Naive thymus-derived CD4-positive, alpha-beta T cell (primary cell): Measurements from ENCODE around the gene USP25. TPM values are rescaled to one million over a fixed set of nuclear protein-coding genes. Genes with fewer than 3 reads are reported as not detected.

Experiments
- ATAC-seq: fragments of 150-1000 bp; cut with Tn5 transposase; 2 replicates; pipeline ENCODE4 v1.10.0; 2021; ENCODE audit warnings: mild to moderate bottlenecking, moderate library complexity
- CTCF ChIA-PET: fragments of 350-600 bp; sonication (Branson Sonifier 250); formaldehyde crosslinking; loops from one replicate; lab custom pipeline; 2021; ENCODE audit warnings: antibody characterized with exemption; lab: Charles Lee
- POLR2A ChIA-PET: fragments of 350-600 bp; sonication (Branson Sonifier 250); formaldehyde crosslinking; loops from one replicate; lab custom pipeline; 2021; ENCODE audit warnings: antibody characterized with exemption, inconsistent platforms; lab: Charles Lee
- DNase-seq, 9 donors: peaks; one replicate each; pipeline versions ENCODE4 v3.0.0 to v3.0.0-alpha.2; 2020 to 2022; ENCODE audit warnings: mixed read lengths in 1 of 9
- H3K27ac ChIP-seq: one replicate; pipeline ENCODE4 v1.7.0; 2013; ENCODE audit warnings: mild to moderate bottlenecking, low read depth, low read length, moderate library complexity
- H3K27me3 ChIP-seq, 2 donors: one replicate each; pipeline ENCODE4 v1.7.0; 2013; ENCODE audit warnings: low read length in 2 of 2, mild to moderate bottlenecking in 2 of 2, moderate library complexity in 2 of 2; ENCODE audit not compliant: control insufficient read depth in 2 of 2, insufficient read depth in 2 of 2
- H3K36me3 ChIP-seq, 3 experiments: 1 replicate in 2 of 3; 2 replicates in 1 of 3; pipeline ENCODE4 v1.7.0; 2013; ENCODE audit warnings: low read length in 3 of 3, mild to moderate bottlenecking in 3 of 3, moderate library complexity in 1 of 3; ENCODE audit not compliant: insufficient read depth in 3 of 3, control insufficient read depth in 2 of 3
- H3K4me1 ChIP-seq, 2 donors: one replicate each; pipeline ENCODE4 v1.7.0; 2013; ENCODE audit warnings: low read length in 2 of 2, mild to moderate bottlenecking in 2 of 2, moderate library complexity in 1 of 2; ENCODE audit not compliant: control insufficient read depth in 2 of 2, insufficient read depth in 2 of 2
- H3K4me3 ChIP-seq: 2 replicates; pipeline ENCODE4 v1.7.0; 2013; ENCODE audit warnings: mild to moderate bottlenecking, low read length
- H3K9me3 ChIP-seq, 3 experiments: 1 replicate in 2 of 3; 2 replicates in 1 of 3; pipeline ENCODE4 v1.7.0; 2013; ENCODE audit warnings: low read length in 3 of 3; ENCODE audit not compliant: control insufficient read depth in 2 of 3
- H3K27ac Mint-ChIP-seq, 9 donors: one replicate each; pipeline ENCODE4 v1.8.0; 2020 to 2022; ENCODE audit warnings: mixed read lengths in 9 of 9, mild to moderate bottlenecking in 8 of 9, moderate library complexity in 5 of 9, inconsistent platforms in 2 of 9
- H3K27me3 Mint-ChIP-seq, 5 donors: one replicate each; pipeline ENCODE4 v1.8.0; 2021 to 2022; ENCODE audit warnings: mixed read lengths in 5 of 5, mild to moderate bottlenecking in 1 of 5
- H3K36me3 Mint-ChIP-seq, 5 donors: one replicate each; pipeline ENCODE4 v1.8.0; 2020 to 2022; ENCODE audit warnings: mixed read lengths in 5 of 5, mild to moderate bottlenecking in 3 of 5, inconsistent platforms in 1 of 5
- H3K4me1 Mint-ChIP-seq, 7 donors: one replicate each; pipeline ENCODE4 v1.8.0; 2020 to 2022; ENCODE audit warnings: mixed read lengths in 7 of 7, mild to moderate bottlenecking in 3 of 7, inconsistent platforms in 1 of 7
- H3K4me3 Mint-ChIP-seq, 10 donors: one replicate each; pipeline ENCODE4 v1.8.0; 2020 to 2022; ENCODE audit warnings: mild to moderate bottlenecking in 10 of 10, mixed read lengths in 10 of 10, moderate library complexity in 6 of 10, inconsistent platforms in 2 of 10
- H3K9me3 Mint-ChIP-seq, 11 donors: one replicate each; pipeline ENCODE4 v1.8.0; 2020 to 2022; ENCODE audit warnings: mixed read lengths in 11 of 11, mild to moderate bottlenecking in 4 of 11, inconsistent platforms in 1 of 11, moderate library complexity in 1 of 11
- intact Hi-C, 2 donors: fragments of 100-400 bp; cut with micrococcal nuclease; formaldehyde crosslinking; loops; one replicate each; pipeline ENCODE4 v1.15.1; 2023
- polyA plus RNA-seq, 2 donors: library from polyadenylated mRNA; unstranded; fragments of 300-500 nt; fragmentation: Illumina TruSeq; gene quantifications; one replicate each; pipeline ENCODE4 v1.2.3, GENCODE V29; 2021
- total RNA-seq, 6 experiments: library from RNA in 5 of 6; stranded (reverse) in 5 of 6; gene quantifications; 1 replicate in 5 of 6; 2 replicates in 1 of 6; pipeline ENCODE4 v1.2.3 and lab custom pipeline; 2021 to 2026

Gene USP25, protein sequence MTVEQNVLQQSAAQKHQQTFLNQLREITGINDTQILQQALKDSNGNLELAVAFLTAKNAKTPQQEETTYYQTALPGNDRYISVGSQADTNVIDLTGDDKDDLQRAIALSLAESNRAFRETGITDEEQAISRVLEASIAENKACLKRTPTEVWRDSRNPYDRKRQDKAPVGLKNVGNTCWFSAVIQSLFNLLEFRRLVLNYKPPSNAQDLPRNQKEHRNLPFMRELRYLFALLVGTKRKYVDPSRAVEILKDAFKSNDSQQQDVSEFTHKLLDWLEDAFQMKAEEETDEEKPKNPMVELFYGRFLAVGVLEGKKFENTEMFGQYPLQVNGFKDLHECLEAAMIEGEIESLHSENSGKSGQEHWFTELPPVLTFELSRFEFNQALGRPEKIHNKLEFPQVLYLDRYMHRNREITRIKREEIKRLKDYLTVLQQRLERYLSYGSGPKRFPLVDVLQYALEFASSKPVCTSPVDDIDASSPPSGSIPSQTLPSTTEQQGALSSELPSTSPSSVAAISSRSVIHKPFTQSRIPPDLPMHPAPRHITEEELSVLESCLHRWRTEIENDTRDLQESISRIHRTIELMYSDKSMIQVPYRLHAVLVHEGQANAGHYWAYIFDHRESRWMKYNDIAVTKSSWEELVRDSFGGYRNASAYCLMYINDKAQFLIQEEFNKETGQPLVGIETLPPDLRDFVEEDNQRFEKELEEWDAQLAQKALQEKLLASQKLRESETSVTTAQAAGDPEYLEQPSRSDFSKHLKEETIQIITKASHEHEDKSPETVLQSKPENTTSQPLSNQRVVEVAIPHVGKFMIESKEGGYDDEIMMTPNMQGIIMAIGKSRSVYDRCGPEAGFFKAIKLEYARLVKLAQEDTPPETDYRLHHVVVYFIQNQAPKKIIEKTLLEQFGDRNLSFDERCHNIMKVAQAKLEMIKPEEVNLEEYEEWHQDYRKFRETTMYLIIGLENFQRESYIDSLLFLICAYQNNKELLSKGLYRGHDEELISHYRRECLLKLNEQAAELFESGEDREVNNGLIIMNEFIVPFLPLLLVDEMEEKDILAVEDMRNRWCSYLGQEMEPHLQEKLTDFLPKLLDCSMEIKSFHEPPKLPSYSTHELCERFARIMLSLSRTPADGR
- total RNA-seq (10 to 100 TPM; 51.0 to 67.4 (median 56.5) TPM), polyA plus RNA-seq (10 to 100 TPM in 1 of 2 donors, 1 to 10 TPM in 1; 9.6 to 21.0 TPM), total RNA-seq (lab: John Stamatoyannopoulos, UW) (142 reads per million, percentile 89 among the genes with 10 or more reads in this experiment)

DNA sequence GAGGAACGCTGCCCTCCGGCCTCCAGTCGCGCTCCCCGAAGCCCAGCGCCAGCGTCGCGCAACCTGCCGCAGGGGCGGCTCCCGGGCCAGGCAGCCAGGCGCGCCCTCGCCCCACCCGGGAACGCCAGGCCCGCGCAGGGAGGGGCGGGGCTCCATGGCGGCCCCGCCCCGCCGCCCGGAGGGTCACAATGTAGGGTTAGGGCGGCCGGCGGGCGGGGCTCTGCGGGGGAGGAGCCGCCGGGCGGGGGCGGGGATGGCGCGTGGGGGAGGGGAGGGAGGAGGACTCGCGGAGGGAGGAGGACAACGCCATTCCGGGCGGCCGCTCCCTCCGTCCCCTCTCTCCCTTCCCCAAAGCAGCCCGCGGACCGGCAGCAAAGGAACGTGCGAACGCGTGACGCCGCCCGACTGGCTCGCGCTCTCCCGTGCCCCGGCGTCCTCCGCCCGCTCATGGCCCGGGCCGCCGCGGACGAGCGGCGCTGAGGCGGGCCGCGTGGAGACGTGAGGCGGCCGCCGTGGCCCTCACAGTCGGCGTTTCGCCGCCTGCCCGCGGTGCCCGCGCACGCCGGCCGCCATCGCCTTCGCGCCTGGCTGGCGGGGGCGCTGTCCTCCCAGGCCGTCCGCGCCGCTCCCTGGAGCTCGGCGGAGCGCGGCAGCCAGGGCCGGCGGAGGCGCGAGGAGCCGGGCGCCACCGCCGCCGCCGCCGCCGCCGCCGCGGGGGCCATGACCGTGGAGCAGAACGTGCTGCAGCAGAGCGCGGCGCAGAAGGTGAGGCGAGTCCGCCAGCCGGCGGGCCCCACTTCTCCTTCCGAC lies at the start of gene USP25:
USP25 (plus strand) TSS at position 309 of the 810 bp plus-strand sequence; CDS start at position 721, 412 bp downstream.
- intact Hi-C loops: loop anchor here (1.0 to 5.0 kb wide), 9 partner anchors 96 to 1882 kb away; partner anchors contain the start of genes BTG3 (in 2 of the 2), RBM11 (in 2 of the 2), HSPA13 (in 1 of the 2) and NRIP1 (in 1 of the 2)
- H3K36me3 Mint-ChIP-seq: peaks cover 0 to 3% (median 0%) of the 10 kb centered on the region in 5 donors
- CTCF ChIA-PET: interaction anchor here (0.6 kb wide), 1 partner anchor 97 kb away, joined by 4 read pairs; no protein-coding TSS in a partner anchor

DNA sequence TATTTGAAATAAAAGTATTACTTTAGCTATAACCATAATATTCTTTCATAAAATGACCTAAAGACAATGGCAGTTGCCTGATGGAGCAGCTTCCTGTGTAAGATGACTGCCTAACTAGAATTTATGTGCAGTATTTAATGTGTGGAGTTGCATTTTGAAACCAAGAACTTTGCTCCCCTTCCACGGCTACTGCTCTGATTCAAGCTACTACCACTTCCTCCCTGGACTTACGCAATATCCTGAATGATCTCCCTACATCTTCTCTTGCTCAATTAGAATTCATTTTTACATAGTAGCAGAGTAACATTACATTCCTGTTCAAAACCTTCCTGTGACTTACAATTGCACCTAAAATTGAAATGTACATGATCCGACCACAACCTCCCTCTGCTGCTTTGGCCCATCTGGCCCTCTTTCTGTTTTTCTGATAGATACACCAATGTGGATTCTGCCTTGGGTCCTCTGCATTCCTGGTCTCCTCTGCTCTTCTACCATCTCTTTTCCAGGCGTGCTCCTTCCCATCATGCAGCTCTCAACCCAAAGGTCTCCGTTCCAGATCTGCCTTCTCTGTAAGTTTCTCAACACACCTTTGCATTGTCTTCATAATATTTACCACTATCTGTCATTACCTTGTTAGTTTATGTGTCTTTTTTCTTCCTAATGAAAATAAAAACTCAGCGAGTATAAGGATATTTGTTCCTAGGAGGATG lies 47.4 kb upstream of the USP25 start:
- Mint-ChIP-seq H3K4me3 (no peak overlapping the region), H3K27me3 (no peaks in the 10 kb centered on the region), H3K36me3 (no peaks in the 10 kb centered on the region), H3K4me1 (peaks cover 0 to 9% (median 6%) of the 10 kb centered on the region in 7 donors), H3K27ac (no peak overlapping the region), H3K9me3 (peaks cover 0 to 4% (median 0%) of the 10 kb centered on the region in 11 donors)
- no peak for DNase-seq
- Histone ChIP-seq H3K9me3 (no peaks in the 10 kb centered on the region), H3K27ac (no peak overlapping the region), H3K4me3 (no peak overlapping the region), H3K36me3 (no peaks in the 10 kb centered on the region), H3K4me1 (no peaks in the 10 kb centered on the region), H3K27me3 (no peaks in the 10 kb centered on the region)
- ChIA-PET CTCF (no interaction called here), POLR2A (no interaction called here)
- ATAC-seq: peak; percentile 67
- intact Hi-C loops: no loop called here

More for the DNA sequence above, at the start of gene USP25:
- Mint-ChIP-seq H3K27ac (peak within 1 kb of the TSS; percentile 85 to 97 (median 94)), H3K4me3 (peak within 1 kb of the TSS; percentile 92 to 98 (median 97)), H3K27me3 (peaks cover 0 to 33% (median 0%) of the 10 kb centered on the region in 5 donors), H3K9me3 (peaks cover 0 to 2% (median 0%) of the 10 kb centered on the region in 11 donors), H3K4me1 (peaks cover 9 to 45% (median 33%) of the 10 kb centered on the region in 7 donors)
- POLR2A ChIA-PET: interaction anchor here (0.6 to 1.5 kb wide), 6 partner anchors 19 to 1054 kb away, joined by 3 to 5 read pairs (median 3); partner anchors contain the start of gene NRIP1
- H3K4me1 ChIP-seq: peaks cover 19 to 27% of the 10 kb centered on the region in 2 donors
- DNase-seq (peak; percentile 76 to 85 (median 82)), ATAC-seq (peak; percentile 93)
- peak within 1 kb of the TSS; percentile 83 for H3K27ac ChIP-seq
- no peaks in the 10 kb centered on the region for H3K36me3 ChIP-seq
- no peaks in the 10 kb centered on the region for H3K9me3 ChIP-seq
- H3K27me3 ChIP-seq: no peaks in the 10 kb centered on the region
- H3K4me3 ChIP-seq: peak within 1 kb of the TSS; percentile 58

DNA sequence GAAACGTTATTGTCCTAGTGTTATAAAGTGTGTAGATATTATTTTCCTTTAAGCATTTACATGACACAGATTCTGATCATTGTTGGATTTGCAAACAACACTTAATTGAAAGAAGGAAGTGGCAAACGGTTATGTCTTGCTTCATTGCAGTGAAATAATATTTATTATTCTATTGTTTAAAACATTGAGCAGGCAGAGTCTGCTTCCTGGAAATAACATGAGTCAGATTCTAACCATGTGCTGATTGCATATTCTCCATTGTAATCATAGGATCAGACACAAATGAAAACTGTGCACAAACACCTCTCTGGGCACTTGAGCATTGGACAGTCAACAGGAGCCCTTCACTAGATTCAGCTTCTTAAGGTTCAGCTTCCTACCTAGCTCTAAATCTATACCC lies 46.8 kb upstream of the USP25 start:
- Histone ChIP-seq H3K36me3 (no peaks in the 10 kb centered on the region), H3K4me1 (no peaks in the 10 kb centered on the region), H3K9me3 (no peaks in the 10 kb centered on the region), H3K4me3 (no peak overlapping the region), H3K27me3 (no peaks in the 10 kb centered on the region), H3K27ac (no peak overlapping the region)
- Mint-ChIP-seq H3K36me3 (no peaks in the 10 kb centered on the region), H3K27ac (no peak overlapping the region), H3K4me3 (no peak overlapping the region), H3K4me1 (peaks cover 0 to 9% (median 6%) of the 10 kb centered on the region in 7 donors), H3K27me3 (no peaks in the 10 kb centered on the region), H3K9me3 (peaks cover 0 to 4% (median 0%) of the 10 kb centered on the region in 11 donors)
- POLR2A ChIA-PET: no interaction called here
- CTCF ChIA-PET: no interaction called here
- peak; percentile 60 for ATAC-seq
- DNase-seq: no peak
- intact Hi-C loops: no loop called here

DNA sequence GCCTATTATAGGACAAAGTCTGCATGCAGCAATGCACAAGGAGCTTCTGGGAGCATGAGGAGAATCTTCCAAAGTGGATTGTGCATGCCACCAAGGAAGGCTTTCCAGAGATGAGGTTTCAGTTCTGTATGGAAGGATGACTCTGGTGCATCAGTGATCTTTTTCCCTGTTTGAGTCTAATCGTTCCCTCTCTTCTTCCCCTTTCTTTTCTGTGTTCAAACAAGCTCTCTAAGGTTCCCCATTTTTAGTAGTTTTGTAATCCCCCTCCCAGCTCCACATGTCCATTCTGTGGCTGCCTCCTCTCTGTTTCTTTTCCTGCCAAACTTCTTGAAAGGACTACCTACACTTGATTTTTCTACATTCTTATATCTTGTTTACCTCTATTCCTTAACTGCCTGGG lies 43.3 kb upstream of the USP25 start:
- H3K27ac ChIP-seq: no peak overlapping the region
- Mint-ChIP-seq H3K4me3 (no peak overlapping the region), H3K27ac (no peak overlapping the region), H3K36me3 (no peaks in the 10 kb centered on the region), H3K4me1 (peaks cover 0 to 10% (median 6%) of the 10 kb centered on the region in 7 donors), H3K27me3 (peaks cover 0 to 4% (median 0%) of the 10 kb centered on the region in 5 donors), H3K9me3 (peaks cover 0 to 4% (median 0%) of the 10 kb centered on the region in 11 donors)
- ATAC-seq: peak; percentile 57
- no peaks in the 10 kb centered on the region for H3K36me3 ChIP-seq
- DNase-seq: no peak
- ChIA-PET POLR2A (no interaction called here), CTCF (interaction anchor here (0.6 kb wide), 1 partner anchor 14 kb away, joined by 3 read pairs; no protein-coding TSS in a partner anchor)
- no peaks in the 10 kb centered on the region for H3K9me3 ChIP-seq
- H3K4me1 ChIP-seq: no peaks in the 10 kb centered on the region
- intact Hi-C loops: no loop called here
- no peaks in the 10 kb centered on the region for H3K27me3 ChIP-seq
- H3K4me3 ChIP-seq: no peak overlapping the region

DNA sequence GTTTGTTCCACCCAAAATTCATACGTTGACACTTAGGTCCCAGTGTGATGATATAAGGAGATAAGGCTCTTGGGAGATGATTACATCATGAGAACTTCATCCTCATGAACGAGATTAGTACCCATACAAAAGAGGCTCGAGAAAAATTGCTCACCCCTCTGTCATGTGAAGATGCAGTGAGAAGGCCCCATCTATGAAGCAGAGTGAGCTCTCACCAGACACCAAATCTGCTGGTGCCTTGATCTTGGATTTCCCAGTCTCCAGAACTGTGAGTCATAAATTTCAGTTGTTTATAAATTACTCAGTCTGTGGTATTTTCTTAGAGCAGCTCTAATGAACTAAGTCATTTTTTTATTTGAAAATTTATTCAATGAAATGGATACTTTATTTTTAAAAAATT lies 42.6 kb upstream of the USP25 start:
- no peaks in the 10 kb centered on the region for H3K4me1 ChIP-seq
- ATAC-seq: no peak
- H3K4me1 Mint-ChIP-seq: peaks cover 0 to 9% (median 5%) of the 10 kb centered on the region in 7 donors

More for the DNA sequence above, 42.6 kb upstream of the USP25 start:
- Histone ChIP-seq H3K27me3 (no peaks in the 10 kb centered on the region), H3K9me3 (no peaks in the 10 kb centered on the region), H3K27ac (no peak overlapping the region), H3K4me3 (no peak overlapping the region), H3K36me3 (no peaks in the 10 kb centered on the region)
- H3K27ac Mint-ChIP-seq: no peak overlapping the region
- peaks cover 0 to 4% (median 0%) of the 10 kb centered on the region in 5 donors for H3K27me3 Mint-ChIP-seq
- H3K9me3 Mint-ChIP-seq: peaks cover 0 to 4% (median 0%) of the 10 kb centered on the region in 11 donors
- H3K36me3 Mint-ChIP-seq: no peaks in the 10 kb centered on the region
- no peak for DNase-seq
- ChIA-PET CTCF (interaction anchor here (0.6 kb wide), 1 partner anchor 13 kb away, joined by 3 read pairs; no protein-coding TSS in a partner anchor), POLR2A (no interaction called here)
- intact Hi-C loops: no loop called here
- H3K4me3 Mint-ChIP-seq: no peak overlapping the region
